Ascending aorta (tissue), 2 donors: ENCODE results near the gene SETDB2. TPM values are rescaled to one million over a fixed set of nuclear protein-coding genes. Genes with fewer than 3 reads are reported as not detected.

Source experiments
- DNase-seq, 2 donors: peaks; one replicate each; pipeline ENCODE4 v3.0.0-alpha.2; 2019; ENCODE audit warnings: low spot score in 2 of 2
- H3K27ac ChIP-seq, 2 donors: fragments of 200-600 bp; sonication (generic); one replicate each; pipeline ENCODE4 v1.5.1; 2016 to 2017; ENCODE audit warnings: mild to moderate bottlenecking in 1 of 2
- H3K27me3 ChIP-seq: fragments of 200-600 bp; sonication (generic); one replicate; pipeline ENCODE4 v1.5.1; 2017
- H3K36me3 ChIP-seq, 2 donors: fragments of 200-600 bp; sonication (generic); one replicate each; pipeline ENCODE4 v1.5.1; 2016
- H3K4me1 ChIP-seq, 2 donors: fragments of 200-600 bp; sonication (generic); one replicate each; pipeline ENCODE4 v1.5.1; 2016 to 2017; ENCODE audit warnings: mild to moderate bottlenecking in 1 of 2
- H3K4me3 ChIP-seq, 2 donors: fragments of 200-600 bp; sonication (generic); one replicate each; pipeline ENCODE4 v1.5.1; 2016 to 2017; ENCODE audit warnings: mild to moderate bottlenecking in 1 of 2
- H3K9me3 ChIP-seq, 2 donors: fragments of 200-600 bp; sonication (generic); one replicate each; pipeline ENCODE4 v1.5.1; 2016
- intact Hi-C: fragments of 100-400 bp; cut with DNase I; formaldehyde crosslinking; loops from one replicate; pipeline ENCODE4 v1.15.1; 2023
- total RNA-seq: library from RNA; depleted of rRNA; stranded (reverse); fragments of >200 nt; gene quantifications from one replicate; pipeline ENCODE4 v1.1.0, GENCODE V29; 2016
- TF ChIP-seq, protein P1 (sequence below), 3 experiments: fragments of 200-600 bp in 2 of 3; fragments of 450-650 bp in 1 of 3; sonication (generic) in 2 of 3; IDR thresholded peaks; one replicate each; pipeline ENCODE4 v1.5.1; 2016 to 2019; ENCODE audit warnings: antibody characterized with exemption in 3 of 3, mild to moderate bottlenecking in 1 of 3, moderate library complexity in 1 of 3

SETDB2 gene
- total RNA-seq, 1 donor from 2014 or later = 7.2 TPM

DNA sequence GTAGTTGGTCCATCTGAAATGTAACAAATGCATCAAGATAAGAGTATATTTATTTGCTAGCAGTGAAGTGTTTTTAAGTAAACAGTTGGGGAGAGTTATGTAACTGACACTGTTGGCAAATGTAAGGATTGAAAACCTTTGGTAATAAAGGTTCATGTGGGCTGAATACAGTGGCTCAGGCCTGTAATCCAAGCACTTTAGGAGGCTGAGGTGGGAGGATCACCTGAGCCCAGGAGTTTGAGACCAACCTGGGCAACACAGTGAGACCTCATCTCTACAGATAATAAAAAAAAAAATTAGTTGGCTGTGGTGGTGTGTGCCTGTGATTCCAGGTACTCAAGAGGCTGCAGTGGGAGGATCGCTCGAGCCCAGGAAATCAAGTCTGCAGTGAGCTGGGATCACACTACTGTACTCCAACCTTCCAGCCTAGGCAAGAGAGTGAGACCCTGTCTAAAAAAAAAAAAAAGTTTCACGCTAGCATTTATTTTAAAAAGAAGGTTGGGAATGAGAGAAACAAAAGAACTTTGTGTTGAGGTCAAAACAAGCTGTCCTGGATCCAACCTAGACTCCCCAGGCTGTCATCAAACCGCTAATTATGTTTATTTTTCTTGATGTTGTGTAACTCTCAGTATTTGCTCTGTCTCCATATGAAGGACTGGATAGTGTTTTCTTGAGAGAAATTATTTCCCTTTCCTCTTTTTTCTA lies 20.7 kb downstream of the SETDB2 start:
- no peak overlapping the region for H3K27ac ChIP-seq
- no peaks in the 10 kb centered on the region for H3K9me3 ChIP-seq
- intact Hi-C loops = no loop called here
- DNase-seq = no peak
- H3K4me1 ChIP-seq = no peaks in the 10 kb centered on the region
- H3K4me3 ChIP-seq = no peak overlapping the region
- H3K36me3 ChIP-seq = peaks cover 37 to 44% of the 10 kb centered on the region in 2 donors
- H3K27me3 ChIP-seq = no peaks in the 10 kb centered on the region
- TF ChIP-seq, protein P1, sequence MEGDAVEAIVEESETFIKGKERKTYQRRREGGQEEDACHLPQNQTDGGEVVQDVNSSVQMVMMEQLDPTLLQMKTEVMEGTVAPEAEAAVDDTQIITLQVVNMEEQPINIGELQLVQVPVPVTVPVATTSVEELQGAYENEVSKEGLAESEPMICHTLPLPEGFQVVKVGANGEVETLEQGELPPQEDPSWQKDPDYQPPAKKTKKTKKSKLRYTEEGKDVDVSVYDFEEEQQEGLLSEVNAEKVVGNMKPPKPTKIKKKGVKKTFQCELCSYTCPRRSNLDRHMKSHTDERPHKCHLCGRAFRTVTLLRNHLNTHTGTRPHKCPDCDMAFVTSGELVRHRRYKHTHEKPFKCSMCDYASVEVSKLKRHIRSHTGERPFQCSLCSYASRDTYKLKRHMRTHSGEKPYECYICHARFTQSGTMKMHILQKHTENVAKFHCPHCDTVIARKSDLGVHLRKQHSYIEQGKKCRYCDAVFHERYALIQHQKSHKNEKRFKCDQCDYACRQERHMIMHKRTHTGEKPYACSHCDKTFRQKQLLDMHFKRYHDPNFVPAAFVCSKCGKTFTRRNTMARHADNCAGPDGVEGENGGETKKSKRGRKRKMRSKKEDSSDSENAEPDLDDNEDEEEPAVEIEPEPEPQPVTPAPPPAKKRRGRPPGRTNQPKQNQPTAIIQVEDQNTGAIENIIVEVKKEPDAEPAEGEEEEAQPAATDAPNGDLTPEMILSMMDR (IDR thresholded peaks at IDR 0.05) = no peak

DNA sequence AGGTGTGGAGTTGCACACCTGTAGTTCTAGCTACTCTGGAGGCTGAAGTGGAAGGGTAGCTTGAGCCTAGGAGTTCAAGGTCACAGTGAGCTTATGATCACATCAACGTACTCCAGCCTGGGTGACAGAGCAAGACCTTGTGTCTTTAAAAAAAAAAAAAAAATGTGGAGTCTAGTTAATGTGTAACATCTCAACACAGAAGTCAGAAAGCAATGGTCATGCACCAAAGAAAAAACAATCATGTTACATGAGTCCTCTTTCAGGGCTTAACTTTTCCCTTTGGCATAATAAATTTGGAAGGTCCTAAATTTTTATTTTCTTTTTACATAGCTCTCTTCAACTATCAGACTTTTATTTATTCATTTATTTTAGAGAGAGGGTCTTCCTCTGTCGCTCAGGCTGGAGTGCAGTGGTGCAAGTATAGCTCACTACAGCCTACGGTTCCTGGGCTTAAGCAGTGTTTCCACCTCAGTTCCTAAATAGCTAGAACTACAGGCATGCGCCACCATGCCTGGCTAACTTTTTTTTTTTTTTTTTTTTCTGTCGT lies 22.3 kb downstream of the SETDB2 start:
- TF ChIP-seq, protein P1 (IDR thresholded peaks at IDR 0.05) = no peak
- peaks cover 38% of the 10 kb centered on the region in 2 donors for H3K36me3 ChIP-seq
- intact Hi-C loops = no loop called here
- H3K9me3 ChIP-seq = no peaks in the 10 kb centered on the region
- no peak overlapping the region for H3K4me3 ChIP-seq
- no peaks in the 10 kb centered on the region for H3K4me1 ChIP-seq
- no peaks in the 10 kb centered on the region for H3K27me3 ChIP-seq
- no peak for DNase-seq
- no peak overlapping the region for H3K27ac ChIP-seq

DNA sequence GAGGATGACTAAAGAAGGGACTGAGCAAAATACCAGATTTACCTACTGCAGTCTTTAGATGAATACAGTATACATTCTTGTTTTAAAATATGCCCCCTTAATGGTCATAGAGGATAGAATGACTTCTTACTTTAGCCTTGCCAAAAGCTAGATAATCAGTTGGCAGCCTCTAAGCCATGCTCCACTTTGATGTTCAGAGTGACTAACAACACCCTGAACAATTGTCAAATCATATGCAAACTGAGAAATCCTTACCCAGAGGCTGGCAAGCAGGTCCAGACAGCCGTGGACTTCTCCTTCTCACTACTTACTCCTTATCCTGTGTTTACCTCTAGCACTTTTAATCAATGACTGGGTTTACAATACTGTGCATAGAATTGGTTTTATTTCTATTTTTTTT lies 28.1 kb downstream of the SETDB2 start:
- DNase-seq = no peak
- Histone ChIP-seq H3K4me3 (no peak overlapping the region), H3K27ac (no peak overlapping the region), H3K4me1 (no peaks in the 10 kb centered on the region), H3K27me3 (no peaks in the 10 kb centered on the region), H3K36me3 (peaks cover 25 to 38% of the 10 kb centered on the region in 2 donors), H3K9me3 (no peaks in the 10 kb centered on the region)
- TF ChIP-seq, protein P1 (IDR thresholded peaks at IDR 0.05) = no peak
- intact Hi-C loops = no loop called here

DNA sequence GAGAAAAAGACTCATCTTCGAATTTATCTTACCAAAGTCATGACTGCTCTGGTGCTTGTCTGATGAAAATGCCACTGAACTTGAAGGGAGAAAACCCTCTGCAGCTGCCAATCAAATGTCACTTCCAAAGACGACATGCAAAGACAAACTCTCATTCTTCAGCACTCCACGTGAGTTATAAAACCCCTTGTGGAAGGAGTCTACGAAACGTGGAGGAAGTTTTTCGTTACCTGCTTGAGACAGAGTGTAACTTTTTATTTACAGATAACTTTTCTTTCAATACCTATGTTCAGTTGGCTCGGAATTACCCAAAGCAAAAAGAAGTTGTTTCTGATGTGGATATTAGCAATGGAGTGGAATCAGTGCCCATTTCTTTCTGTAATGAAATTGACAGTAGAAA lies 32.5 kb downstream of the SETDB2 start:
- DNase-seq = no peak
- H3K36me3 ChIP-seq = peaks cover 43 to 72% of the 10 kb centered on the region in 2 donors
- H3K27me3 ChIP-seq = no peaks in the 10 kb centered on the region
- H3K27ac ChIP-seq = no peak overlapping the region
- H3K4me1 ChIP-seq = no peaks in the 10 kb centered on the region
- intact Hi-C loops = no loop called here
- TF ChIP-seq, protein P1 (IDR thresholded peaks at IDR 0.05) = no peak
- H3K4me3 ChIP-seq = no peak overlapping the region
- no peaks in the 10 kb centered on the region for H3K9me3 ChIP-seq

DNA sequence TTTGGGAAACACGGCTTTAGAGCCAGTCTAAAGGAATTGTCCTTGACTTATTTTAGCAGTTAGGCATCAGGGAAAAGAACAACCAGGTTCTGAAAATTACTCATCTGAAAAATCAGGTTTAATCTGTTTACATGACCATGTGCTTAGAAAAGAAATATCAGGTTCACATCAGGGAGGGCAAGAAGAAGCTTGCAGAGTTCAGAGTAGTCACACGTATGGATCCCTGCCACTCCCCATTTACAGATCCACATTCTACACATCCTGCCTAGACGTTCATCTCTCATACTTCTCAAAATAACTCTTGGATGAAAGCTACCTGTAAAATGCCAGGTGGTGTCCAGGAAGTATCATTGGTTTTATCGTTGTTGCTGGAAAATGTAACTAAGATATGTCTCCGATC lies 37.7 kb downstream of the SETDB2 start:
- intact Hi-C loops = no loop called here
- no peak overlapping the region for H3K27ac ChIP-seq
- no peak for DNase-seq
- H3K9me3 ChIP-seq = no peaks in the 10 kb centered on the region
- H3K36me3 ChIP-seq = peaks cover 43 to 75% of the 10 kb centered on the region in 2 donors
- TF ChIP-seq, protein P1 (IDR thresholded peaks at IDR 0.05) = no peak
- H3K4me3 ChIP-seq = no peak overlapping the region
- no peaks in the 10 kb centered on the region for H3K27me3 ChIP-seq
- no peaks in the 10 kb centered on the region for H3K4me1 ChIP-seq
